Activated T-cell treated with anti-CD3 and anti-CD28 coated beads, Interleukin-2, amount 50 U/mL, for 48 hours (primary cell): Measurements from ENCODE around the gene HS6ST3.

Source experiments
- DNase-seq, 2 experiments: peaks; one replicate each; pipeline ENCODE4 v3.0.0-alpha.2; 2020

The HS6ST3 gene

GRCh38 chr13:96573563-96573962, 483.7 kb downstream of the HS6ST3 start:
- no peak for DNase-seq

- no peak for DNase-seq
These were observed 485.8 kb downstream of the HS6ST3 start for GRCh38 chr13:96575423-96576320.

GRCh38 chr13:96581741-96582140, 491.8 kb downstream of the HS6ST3 start:
- no peak for DNase-seq

- DNase-seq: no peak
These were observed 525.3 kb downstream of the HS6ST3 start for GRCh38 chr13:96615252-96615651.

- no peak for DNase-seq
These were observed 527.6 kb downstream of the HS6ST3 start for GRCh38 chr13:96617528-96617927.

- no peak for DNase-seq
These were observed 531.8 kb downstream of the HS6ST3 start for GRCh38 chr13:96621634-96622183.

GRCh38 chr13:96629331-96629730, 539.4 kb downstream of the HS6ST3 start:
- DNase-seq: no peak

- no peak for DNase-seq
These were observed 542.8 kb downstream of the HS6ST3 start for GRCh38 chr13:96632536-96633320.

- no peak for DNase-seq
These were observed 546.2 kb downstream of the HS6ST3 start for GRCh38 chr13:96636001-96636709.

- DNase-seq: no peak
These were observed 547.1 kb downstream of the HS6ST3 start for GRCh38 chr13:96637039-96637438.

- no peak for DNase-seq
These were observed 556.2 kb downstream of the HS6ST3 start for GRCh38 chr13:96646101-96646500.

- no peak for DNase-seq
These were observed 556.8 kb downstream of the HS6ST3 start for GRCh38 chr13:96646515-96647211.

GRCh38 chr13:96650301-96650886, 560.5 kb downstream of the HS6ST3 start:
- no peak for DNase-seq

- no peak for DNase-seq
These were observed 561.7 kb downstream of the HS6ST3 start for GRCh38 chr13:96651598-96651997.

- DNase-seq: no peak
These were observed 562.6 kb downstream of the HS6ST3 start for GRCh38 chr13:96652506-96652905.

GRCh38 chr13:96661612-96662011, 571.7 kb downstream of the HS6ST3 start:
- DNase-seq: no peak

GRCh38 chr13:96662036-96662435, 572.1 kb downstream of the HS6ST3 start:
- no peak for DNase-seq

- DNase-seq: no peak
These were observed 577.5 kb downstream of the HS6ST3 start for GRCh38 chr13:96667294-96668018.

GRCh38 chr13:96671073-96671472, 581.2 kb downstream of the HS6ST3 start:
- DNase-seq: no peak

GRCh38 chr13:96672016-96672415, 582.1 kb downstream of the HS6ST3 start:
- DNase-seq: no peak

- DNase-seq: no peak
These were observed 583.9 kb downstream of the HS6ST3 start for GRCh38 chr13:96673825-96674224.
